ENCODE measurements around the gene DDX50. TPM values are rescaled to one million over a fixed set of nuclear protein-coding genes. Genes with fewer than 3 reads are reported as not detected.
"Not testable (repeated sequence)": the region's sequence is repeated elsewhere in the genome, so short reads cannot be mapped to it uniquely, and the experiment has no call there.

The DDX50 gene
- polyA plus RNA-seq, 3 donors from 2014 or later, result 29.6 to 53.9 (median 32.5) TPM

GRCh38 chr10:68975936-68976473 is 74.9 kb downstream of the DDX50 start:
- not testable (repeated sequence) for H3K27me3 Mint-ChIP-seq (ENCODE audit: low read depth in 3 of 3); H3K4me1 Mint-ChIP-seq; DNase-seq; H3K4me3 Mint-ChIP-seq; H3K9me3 Mint-ChIP-seq
- Mint-ChIP-seq H3K36me3 (peaks cover 30 to 54% (median 41%) of the 10 kb centered on the region in 3 donors), H3K27ac (peak overlapping the region in 2 of 6 donors; percentile 46 to 74)

GRCh38 chr10:68979738-68980137 is 78.6 kb downstream of the DDX50 start:
- not testable (repeated sequence) for H3K9me3 Mint-ChIP-seq; DNase-seq; H3K27ac Mint-ChIP-seq; H3K4me1 Mint-ChIP-seq; H3K4me3 Mint-ChIP-seq; H3K27me3 Mint-ChIP-seq (ENCODE audit: low read depth in 3 of 3)
- peaks cover 13 to 49% (median 25%) of the 10 kb centered on the region in 3 donors for H3K36me3 Mint-ChIP-seq

- Mint-ChIP-seq H3K4me3 (no peak overlapping the region), H3K9me3 (no peaks in the 10 kb centered on the region), H3K27me3 (ENCODE audit: low read depth in 3 of 3) (peaks cover 0 to 2% (median 0%) of the 10 kb centered on the region in 3 donors), H3K36me3 (peaks cover 9 to 42% (median 25%) of the 10 kb centered on the region in 3 donors), H3K4me1 (no peaks in the 10 kb centered on the region), H3K27ac (no peak overlapping the region)
- DNase-seq, result no peak
Observed at GRCh38 chr10:68981074-68981473, 80.0 kb downstream of the DDX50 start.

- peak overlapping the region in 1 of 6 donors; percentile 11 for H3K27ac Mint-ChIP-seq
- peaks cover 9 to 41% (median 21%) of the 10 kb centered on the region in 3 donors for H3K36me3 Mint-ChIP-seq
- no peak overlapping the region for H3K4me3 Mint-ChIP-seq
- DNase-seq, result no peak
- H3K9me3 Mint-ChIP-seq, result no peaks in the 10 kb centered on the region
- H3K4me1 Mint-ChIP-seq, result peaks cover 0 to 3% of the 10 kb centered on the region in 2 donors
- H3K27me3 Mint-ChIP-seq (ENCODE audit: low read depth in 3 of 3), result no peaks in the 10 kb centered on the region
Observed at GRCh38 chr10:68982389-68982788, 81.3 kb downstream of the DDX50 start.

GRCh38 chr10:68987611-68988010 is 86.5 kb downstream of the DDX50 start:
- Mint-ChIP-seq H3K4me3 (peak overlapping the region; percentile 93 to 99 (median 95)), H3K27me3 (ENCODE audit: low read depth in 3 of 3) (peaks cover 5 to 7% (median 6%) of the 10 kb centered on the region in 3 donors), H3K27ac (peak overlapping the region in 2 of 6 donors; percentile 57 to 87), H3K9me3 (no peaks in the 10 kb centered on the region), H3K4me1 (peaks cover 34 to 48% of the 10 kb centered on the region in 2 donors), H3K36me3 (peaks cover 0 to 11% (median 8%) of the 10 kb centered on the region in 3 donors)
- no peak for DNase-seq

GRCh38 chr10:68988530-68989316 is 87.6 kb downstream of the DDX50 start, which contains the start of gene KIFBP:
KIFBP (plus strand) TSS chr10:68988803; CDS start chr10:68988833, 30 bp downstream.
- Mint-ChIP-seq H3K4me3 (peak within 1 kb of the TSS; percentile 93 to 99 (median 95)), H3K4me1 (peaks cover 37 to 57% of the 10 kb centered on the region in 2 donors), H3K27me3 (ENCODE audit: low read depth in 3 of 3) (peaks cover 5 to 7% (median 6%) of the 10 kb centered on the region in 3 donors), H3K9me3 (no peaks in the 10 kb centered on the region), H3K27ac (peak within 1 kb of the TSS; percentile 86 to 94 (median 91)), H3K36me3 (peaks cover 0 to 8% (median 5%) of the 10 kb centered on the region in 3 donors)
- peak; percentile 80 to 81 (median 80) for DNase-seq

GRCh38 chr10:68989317-68989990 is 88.3 kb downstream of the DDX50 start:
- Mint-ChIP-seq H3K36me3 (peaks cover 0 to under 1% (median 0%) of the 10 kb centered on the region in 3 donors), H3K27ac (peak overlapping the region; percentile 76 to 93 (median 85)), H3K4me1 (peaks cover 38 to 57% of the 10 kb centered on the region in 2 donors), H3K9me3 (no peaks in the 10 kb centered on the region), H3K27me3 (ENCODE audit: low read depth in 3 of 3) (peaks cover 5 to 7% (median 6%) of the 10 kb centered on the region in 3 donors), H3K4me3 (peak overlapping the region; percentile 93 to 99 (median 95))
- no peak for DNase-seq

GRCh38 chr10:68992636-68993440 is 91.7 kb downstream of the DDX50 start:
- Mint-ChIP-seq H3K27ac (peak overlapping the region in 4 of 6 donors; percentile 16 to 60 (median 48)), H3K4me1 (peaks cover 38 to 55% of the 10 kb centered on the region in 2 donors), H3K9me3 (no peaks in the 10 kb centered on the region), H3K4me3 (no peak overlapping the region), H3K27me3 (ENCODE audit: low read depth in 3 of 3) (peaks cover 5 to 7% (median 6%) of the 10 kb centered on the region in 3 donors), H3K36me3 (no peaks in the 10 kb centered on the region)
- DNase-seq, result no peak

Other genes with a start within 250 kb of the DDX50 start
- 10 to 100 TPM in 2 of 3 donors, 1 to 10 TPM in 1; 8.5 to 51.6 (median 14.8) TPM for gene CCAR1, start 180.1 kb upstream of the DDX50 start, polyA plus RNA-seq
- gene STOX1, start 73.8 kb upstream of the DDX50 start, polyA plus RNA-seq, result not detected
- gene DDX21, start 54.9 kb downstream of the DDX50 start, polyA plus RNA-seq, result 10 to 100 TPM in 2 of 3 donors, 1 to 10 TPM in 1; 8.9 to 14.6 (median 12.6) TPM
- 1 to 10 TPM; 1.7 to 4.3 (median 2.8) TPM for gene KIFBP, start 87.5 kb downstream of the DDX50 start, polyA plus RNA-seq
- gene SRGN, start 186.8 kb downstream of the DDX50 start, polyA plus RNA-seq, result 1,000 to 10,000 TPM in 2 of 3 donors, 100 to 1,000 TPM in 1; 910 to 1,240 (median 1,143) TPM
- gene VPS26A, start 222.9 kb downstream of the DDX50 start, polyA plus RNA-seq, result 10 to 100 TPM; 43.8 to 70.1 (median 57.7) TPM